Gastroesophageal sphincter (tissue), 3 donors: ENCODE data around the gene CLEC18A.

Source experiments
- CTCF ChIP-seq, 4 experiments: fragments of 200-600 bp in 2 of 4; fragments of 450-650 bp in 2 of 4; sonication (generic) in 1 of 4; IDR thresholded peaks; one replicate each; pipeline ENCODE4 v1.5.1; 2017 to 2019; ENCODE audit warnings: antibody characterized with exemption in 4 of 4, mild to moderate bottlenecking in 2 of 4, moderate library complexity in 2 of 4
- POLR2A ChIP-seq, 2 donors: fragments of 450-650 bp; IDR thresholded peaks; one replicate each; pipeline ENCODE4 v1.6.1; 2017; ENCODE audit warnings: antibody characterized with exemption in 2 of 2, mild to moderate bottlenecking in 2 of 2, moderate library complexity in 1 of 2

DNA sequence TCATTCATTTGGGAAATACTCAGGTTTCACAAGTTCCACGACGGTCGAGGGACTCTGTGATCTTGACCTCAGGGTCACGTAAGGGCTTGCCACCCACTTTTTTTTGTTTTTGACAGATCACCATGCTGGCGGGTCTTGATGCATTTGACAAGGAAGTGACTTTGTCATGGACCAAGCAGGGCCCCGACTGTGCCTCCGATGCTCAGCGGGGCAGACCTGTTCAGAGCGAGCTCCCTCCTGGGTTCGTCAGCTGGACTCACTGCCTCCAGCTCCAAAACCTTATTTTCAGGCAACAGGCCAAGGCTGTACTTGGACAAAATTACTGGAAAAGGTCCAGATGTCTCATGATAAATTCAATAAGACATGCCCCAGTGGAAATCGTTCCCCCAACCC is 9.0 kb upstream of the CLEC18A start:
- no peak for TF ChIP-seq CTCF (IDR thresholded peaks at IDR 0.05)
- no peak for TF ChIP-seq POLR2A (IDR thresholded peaks at IDR 0.05)
